Osteoblast (primary cell): ENCODE measurements around the gene EXOC3L4. TPM values are rescaled to one million over a fixed set of nuclear protein-coding genes. Genes with fewer than 3 reads are reported as not detected.

Experiments used
- DNase-seq: peaks from one replicate; pipeline ENCODE4 v3.0.0; 2011; ENCODE audit warnings: low spot score, mixed read lengths; ENCODE audit not compliant: insufficient read length; ENCODE audit errors: missing footprints
- H2AFZ ChIP-seq: 2 replicates; pipeline ENCODE4 v1.6.0; 2011; ENCODE audit warnings: mild to moderate bottlenecking, low read length
- H3K27ac ChIP-seq: 2 replicates; pipeline ENCODE4 v1.5.1; 2011; ENCODE audit warnings: mild to moderate bottlenecking, low read depth, low read length, moderate library complexity
- H3K27me3 ChIP-seq: 2 replicates; pipeline ENCODE4 v1.6.0; 2012; ENCODE audit warnings: mild to moderate bottlenecking, control low read depth, inconsistent platforms, low read length, moderate library complexity; ENCODE audit not compliant: insufficient read depth
- H3K36me3 ChIP-seq: 2 replicates; pipeline ENCODE4 v1.5.1; 2011; ENCODE audit warnings: mild to moderate bottlenecking, low read length, control low read depth, moderate library complexity; ENCODE audit not compliant: insufficient read depth
- H3K4me1 ChIP-seq: 2 replicates; pipeline ENCODE4 v1.5.1; 2011; ENCODE audit warnings: mild to moderate bottlenecking, low read length, control low read depth, moderate library complexity; ENCODE audit not compliant: insufficient read depth
- H3K4me2 ChIP-seq: 2 replicates; pipeline ENCODE4 v1.6.0; 2011; ENCODE audit warnings: mild to moderate bottlenecking, low read length; ENCODE audit not compliant: insufficient read depth
- H3K4me3 ChIP-seq: fragments of 200-600 bp; sonication (generic); 3 replicates; pipeline ENCODE4 v1.5.1; 2012; ENCODE audit warnings: mild to moderate bottlenecking, low read length, inconsistent platforms; ENCODE audit not compliant: insufficient read depth
- H3K79me2 ChIP-seq: 2 replicates; pipeline ENCODE4 v1.6.0; 2012; ENCODE audit warnings: mild to moderate bottlenecking, low read length, control low read depth, inconsistent platforms; ENCODE audit not compliant: insufficient read depth
- H3K9me3 ChIP-seq: 2 replicates; pipeline ENCODE4 v1.5.1; 2011; ENCODE audit warnings: low read depth, low read length, control low read depth
- H4K20me1 ChIP-seq: 2 replicates; pipeline ENCODE4 v1.6.0; 2012; ENCODE audit warnings: mild to moderate bottlenecking, low read length, control low read depth; ENCODE audit not compliant: insufficient read depth
- CTCF ChIP-seq: IDR thresholded peaks from 2 replicates; pipeline ENCODE4 v1.5.1; 2011; ENCODE audit warnings: mild to moderate bottlenecking, low read depth, low read length, moderate library complexity; ENCODE audit errors: extremely low read depth
- total RNA-seq: library from RNA; depleted of rRNA; stranded (reverse); fragments of >200 nt; gene quantifications from 2 replicates; pipeline ENCODE4 v1.2.3, GENCODE V29; 2012

EXOC3L4 gene
- total RNA-seq, 1 donor = not detected

GRCh38 chr14:103086771-103087342 is 7.7 kb upstream of the EXOC3L4 start:
- no peaks in the 10 kb centered on the region for H3K79me2 ChIP-seq
- no peaks in the 10 kb centered on the region for H3K36me3 ChIP-seq
- H2AFZ ChIP-seq = no peak overlapping the region
- no peaks in the 10 kb centered on the region for H4K20me1 ChIP-seq
- H3K9me3 ChIP-seq = no peaks in the 10 kb centered on the region
- H3K4me3 ChIP-seq = no peak overlapping the region
- peak; percentile 87 for DNase-seq
- H3K27me3 ChIP-seq = peaks cover 10% of the 10 kb centered on the region
- no peak for TF ChIP-seq CTCF
- H3K4me2 ChIP-seq = no peak overlapping the region
- H3K4me1 ChIP-seq = no peaks in the 10 kb centered on the region
- H3K27ac ChIP-seq = no peak overlapping the region

DNA sequence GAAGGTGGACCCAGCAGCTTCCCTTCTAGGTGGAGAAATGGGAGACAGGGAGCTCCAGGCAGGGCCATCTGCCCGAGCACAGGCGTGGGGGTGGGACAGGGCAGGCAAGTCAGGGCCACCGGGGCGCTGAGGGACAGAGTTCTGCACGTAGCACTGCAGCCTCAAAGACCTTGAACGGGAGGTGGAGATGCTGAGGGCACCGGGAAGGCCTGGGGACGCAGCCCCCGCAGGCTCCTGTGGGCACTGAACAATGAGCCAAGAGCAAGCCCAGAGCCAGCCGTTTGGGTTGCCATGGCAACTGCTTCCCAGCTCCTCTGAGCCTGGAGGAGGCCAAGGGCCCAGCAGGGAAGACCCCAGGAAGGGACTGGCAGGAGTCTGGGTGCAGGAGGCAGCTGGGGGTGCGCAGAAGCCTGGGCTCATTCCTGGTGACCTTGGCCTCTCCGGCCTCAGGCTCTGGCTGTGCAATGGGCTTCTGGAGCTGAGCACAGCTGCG is 7.1 kb upstream of the EXOC3L4 start:
- Histone ChIP-seq H2AFZ (no peak overlapping the region), H3K4me3 (no peak overlapping the region), H3K79me2 (no peaks in the 10 kb centered on the region), H3K27me3 (peaks cover 10% of the 10 kb centered on the region), H3K4me2 (no peak overlapping the region), H4K20me1 (no peaks in the 10 kb centered on the region), H3K27ac (no peak overlapping the region), H3K9me3 (no peaks in the 10 kb centered on the region), H3K36me3 (no peaks in the 10 kb centered on the region), H3K4me1 (no peaks in the 10 kb centered on the region)
- TF ChIP-seq CTCF = no peak
- DNase-seq = peak; percentile 85

DNA sequence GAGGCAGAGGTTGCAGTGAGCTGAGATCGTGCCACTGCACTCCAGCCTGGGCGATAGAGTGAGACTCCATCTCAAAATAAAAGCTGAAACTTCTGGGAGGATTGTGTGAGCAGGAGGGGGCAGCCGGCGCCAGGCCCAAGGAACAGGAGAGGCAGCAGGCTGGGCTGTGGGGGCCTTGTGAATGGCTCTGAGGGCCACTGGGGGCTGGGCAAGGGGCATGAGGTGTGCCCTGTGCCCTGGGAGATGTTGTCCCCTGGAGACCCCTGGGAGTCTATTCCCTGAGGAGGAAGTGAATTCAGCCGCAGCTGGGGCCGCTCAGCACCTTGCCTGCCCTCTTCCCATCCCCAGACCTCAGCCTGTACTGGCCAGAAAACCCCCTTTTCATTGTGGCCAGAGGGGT is 5.6 kb upstream of the EXOC3L4 start:
- peaks cover 8% of the 10 kb centered on the region for H3K27me3 ChIP-seq
- no peaks in the 10 kb centered on the region for H3K79me2 ChIP-seq
- H3K4me2 ChIP-seq = no peak overlapping the region
- no peaks in the 10 kb centered on the region for H3K9me3 ChIP-seq
- no peak overlapping the region for H3K4me3 ChIP-seq
- H3K36me3 ChIP-seq = no peaks in the 10 kb centered on the region
- no peak overlapping the region for H2AFZ ChIP-seq
- no peak overlapping the region for H3K27ac ChIP-seq
- no peaks in the 10 kb centered on the region for H4K20me1 ChIP-seq
- peak; percentile 72 for DNase-seq
- no peak for TF ChIP-seq CTCF
- no peaks in the 10 kb centered on the region for H3K4me1 ChIP-seq

- Histone ChIP-seq H3K4me2 (no peak overlapping the region), H3K4me3 (no peak overlapping the region), H3K36me3 (no peaks in the 10 kb centered on the region), H3K9me3 (no peaks in the 10 kb centered on the region), H3K27ac (no peak overlapping the region), H2AFZ (no peak overlapping the region), H4K20me1 (no peaks in the 10 kb centered on the region), H3K79me2 (no peaks in the 10 kb centered on the region), H3K27me3 (peaks cover 2% of the 10 kb centered on the region), H3K4me1 (no peaks in the 10 kb centered on the region)
- DNase-seq = peak; percentile 85
- TF ChIP-seq CTCF = no peak
Observed at GRCh38 chr14:103089386-103090335, 4.9 kb upstream of the EXOC3L4 start.
